GM19023 (cell line): Measurements from ENCODE around the gene MRPS33.

Experiments
- ATAC-seq: cut with Tn5 transposase; IDR thresholded peaks from one replicate; pipeline ENCODE4 v1.9.1; 2021; ENCODE audit warnings: mild to moderate bottlenecking, moderate library complexity; ENCODE audit not compliant: unreplicated experiment

MRPS33 gene

GRCh38 chr7:141012696-141013344 is 1.9 kb downstream of the MRPS33 start:
- ATAC-seq: no peak

- ATAC-seq: no peak
Measured at GRCh38 chr7:141012044-141012685, 2.6 kb downstream of the MRPS33 start.

GRCh38 chr7:141011443-141011842 is 3.3 kb downstream of the MRPS33 start:
- ATAC-seq: no peak

- no peak for ATAC-seq
Measured at GRCh38 chr7:141003172-141004065, 11.3 kb downstream of the MRPS33 start.

- no peak for ATAC-seq
Measured at GRCh38 chr7:141001546-141001945, 13.2 kb downstream of the MRPS33 start.

GRCh38 chr7:141001122-141001521 is 13.6 kb downstream of the MRPS33 start:
- no peak for ATAC-seq

- no peak for ATAC-seq
Measured at GRCh38 chr7:140998715-140999114, 16.0 kb downstream of the MRPS33 start.

GRCh38 chr7:140992422-140992821 is 22.3 kb downstream of the MRPS33 start:
- no peak for ATAC-seq

GRCh38 chr7:140990193-140990962 is 24.4 kb downstream of the MRPS33 start:
- no peak for ATAC-seq

GRCh38 chr7:140989068-140989467 is 25.7 kb downstream of the MRPS33 start:
- ATAC-seq: peak; percentile 50

- no peak for ATAC-seq
Measured at GRCh38 chr7:140983802-140984201, 30.9 kb downstream of the MRPS33 start.

GRCh38 chr7:140982508-140982907 is 32.2 kb downstream of the MRPS33 start:
- no peak for ATAC-seq

- ATAC-seq: no peak
Measured at GRCh38 chr7:140981951-140982350, 32.8 kb downstream of the MRPS33 start.

GRCh38 chr7:140977741-140978140 is 37.0 kb downstream of the MRPS33 start:
- no peak for ATAC-seq

- ATAC-seq: no peak
Measured at GRCh38 chr7:140972876-140973829, 41.6 kb downstream of the MRPS33 start.

GRCh38 chr7:140972344-140972743 is 42.4 kb downstream of the MRPS33 start:
- no peak for ATAC-seq

- ATAC-seq: no peak
Measured at GRCh38 chr7:140967438-140967837, 47.3 kb downstream of the MRPS33 start.

GRCh38 chr7:140966561-140967233 is 48.1 kb downstream of the MRPS33 start:
- ATAC-seq: no peak

- ATAC-seq: no peak
Measured at GRCh38 chr7:140961117-140961516, 53.6 kb downstream of the MRPS33 start.
